ENCODE data around the gene PPFIA2.

GRCh38 chr12:81585787-81586186 lies 173.4 kb downstream of the PPFIA2 start:
- TF ChIP-seq CTCF (IDR thresholded peaks at IDR 0.05), result no peak
- no peak for TF ChIP-seq ZFX (IDR thresholded peaks at IDR 0.05; ENCODE audit: borderline replicate concordance)
